SHP77 (cell line): ENCODE data around the gene MLLT10.

Experiments used
- DNase-seq, 2 experiments: peaks; one replicate each; lab custom pipeline; 2025; lab: John Stamatoyannopoulos, UW

MLLT10 gene

DNA sequence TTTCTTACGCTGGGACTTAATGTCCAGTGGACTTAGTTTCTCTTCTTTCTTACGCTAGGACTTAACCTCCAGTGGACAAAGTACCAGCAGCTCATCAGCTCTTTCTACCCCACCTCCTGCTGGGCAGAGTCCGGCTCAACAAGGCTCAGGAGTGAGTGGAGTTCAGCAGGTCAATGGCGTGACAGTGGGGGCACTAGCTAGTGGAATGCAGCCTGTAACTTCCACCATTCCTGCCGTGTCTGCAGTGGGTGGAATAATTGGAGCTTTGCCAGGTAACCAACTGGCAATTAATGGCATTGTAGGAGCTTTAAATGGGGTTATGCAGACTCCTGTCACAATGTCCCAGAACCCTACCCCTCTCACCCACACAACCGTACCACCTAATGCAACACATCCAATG lies 199.7 kb downstream of the MLLT10 start:
- no peak for DNase-seq

DNA sequence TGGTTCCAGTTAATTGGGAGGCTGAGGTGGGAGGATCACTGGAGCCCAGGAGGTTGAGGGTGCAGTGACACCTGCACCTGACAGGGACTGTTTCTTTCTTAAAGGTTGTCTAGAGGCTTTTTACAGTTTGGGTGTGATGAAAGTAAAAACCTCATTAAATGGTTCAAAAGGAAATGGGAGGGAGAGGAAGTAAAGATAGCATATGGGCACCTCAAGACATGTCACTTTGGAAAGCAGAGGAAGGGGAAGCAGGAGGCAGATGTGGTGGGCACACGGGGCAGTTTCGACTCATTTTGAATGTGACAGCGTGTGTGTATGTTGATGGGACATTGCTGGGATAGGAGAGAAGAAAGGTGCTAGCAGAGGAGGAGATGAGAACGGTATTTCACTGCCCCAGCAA lies 203.1 kb downstream of the MLLT10 start:
- DNase-seq: no peak

DNA sequence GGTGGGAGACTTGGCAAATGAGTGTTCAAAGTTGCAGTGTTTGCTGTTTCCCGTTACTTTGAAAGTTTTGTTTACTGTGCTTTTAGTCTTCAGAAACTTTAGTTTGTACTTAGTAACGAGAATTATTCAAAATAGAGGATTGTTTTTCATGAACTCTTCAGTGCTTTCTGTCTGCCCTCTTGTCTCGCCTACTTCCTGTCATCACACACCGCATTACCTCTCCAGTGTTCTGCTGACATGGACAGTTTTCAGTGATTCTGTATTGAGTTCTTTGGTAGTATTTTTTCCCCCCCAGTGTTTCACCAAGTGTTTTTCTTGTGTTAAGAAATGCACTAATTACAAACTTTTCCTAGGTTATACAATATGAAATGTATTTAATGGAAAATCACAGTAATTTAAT lies 207.0 kb downstream of the MLLT10 start:
- DNase-seq: no peak

DNA sequence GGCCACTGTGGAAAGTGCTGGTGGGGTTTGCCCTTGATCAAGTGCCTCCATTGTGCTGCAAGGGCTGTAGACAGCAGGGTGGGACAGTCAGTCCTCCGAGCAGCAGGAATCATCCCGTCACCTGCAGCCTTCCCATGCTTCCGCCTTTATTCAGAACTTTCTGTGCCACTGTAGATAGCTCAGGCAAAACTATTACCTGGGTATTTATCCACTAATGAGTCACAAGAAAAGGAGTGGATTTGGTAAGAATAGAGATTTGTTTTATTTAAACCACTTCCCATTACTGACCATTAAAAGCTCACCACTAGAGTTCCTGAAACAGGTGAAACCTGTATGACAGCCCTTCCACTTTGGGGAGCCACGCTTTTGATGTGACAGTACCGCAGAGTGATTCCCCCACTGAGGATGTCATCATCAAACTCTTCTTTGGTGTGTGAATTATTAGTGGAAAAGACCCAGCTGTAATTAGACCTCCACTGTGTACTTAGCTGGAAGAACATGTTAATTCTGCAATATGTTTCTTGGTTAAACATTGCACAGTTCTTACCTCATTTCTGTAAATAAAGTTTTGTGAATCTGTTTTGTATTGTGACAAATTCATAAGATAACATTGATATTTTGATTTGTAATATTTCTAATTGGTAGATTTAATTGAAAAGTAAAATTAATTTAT lies 208.8 kb downstream of the MLLT10 start:
- DNase-seq: no peak

DNA sequence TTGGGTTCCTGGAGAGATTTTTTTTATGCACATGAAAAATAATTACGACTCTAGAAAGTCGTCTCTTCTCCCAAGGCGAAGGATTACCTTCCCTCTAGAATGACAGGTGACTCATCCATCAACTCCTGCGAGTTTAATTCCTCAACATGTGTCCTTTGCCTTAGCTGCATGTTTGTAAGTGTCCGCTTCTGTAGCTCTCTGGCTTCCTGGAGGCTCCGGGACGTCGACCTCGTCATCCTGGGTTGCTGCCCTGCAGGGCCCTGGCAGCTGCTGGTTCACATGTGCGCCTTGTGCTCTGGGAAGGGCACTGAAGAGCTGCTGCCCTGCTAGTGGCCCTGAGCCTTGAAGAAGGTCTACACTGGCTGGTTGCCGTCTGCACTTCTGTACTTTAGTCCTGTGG lies 210.2 kb downstream of the MLLT10 start:
- no peak for DNase-seq

DNA sequence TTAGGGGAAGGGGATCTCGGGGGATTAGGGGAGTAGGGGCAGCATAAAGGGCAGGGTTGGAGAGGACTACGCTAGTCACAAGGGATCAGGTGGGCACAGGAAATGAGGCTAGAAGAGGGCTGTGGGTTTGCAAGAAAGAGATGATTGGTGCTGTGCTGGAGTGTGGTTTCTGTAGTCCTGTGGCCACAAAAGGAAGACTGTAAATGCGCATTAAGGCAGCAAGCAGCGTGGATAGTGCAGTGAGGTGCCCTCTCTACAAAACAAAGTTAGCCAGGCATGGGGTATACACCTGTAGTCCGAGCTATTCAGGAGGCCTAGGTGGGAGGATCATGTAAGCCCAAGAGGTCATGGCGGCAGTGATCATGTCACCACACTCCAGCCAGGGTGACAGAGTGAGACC lies 212.1 kb downstream of the MLLT10 start:
- no peak for DNase-seq

DNA sequence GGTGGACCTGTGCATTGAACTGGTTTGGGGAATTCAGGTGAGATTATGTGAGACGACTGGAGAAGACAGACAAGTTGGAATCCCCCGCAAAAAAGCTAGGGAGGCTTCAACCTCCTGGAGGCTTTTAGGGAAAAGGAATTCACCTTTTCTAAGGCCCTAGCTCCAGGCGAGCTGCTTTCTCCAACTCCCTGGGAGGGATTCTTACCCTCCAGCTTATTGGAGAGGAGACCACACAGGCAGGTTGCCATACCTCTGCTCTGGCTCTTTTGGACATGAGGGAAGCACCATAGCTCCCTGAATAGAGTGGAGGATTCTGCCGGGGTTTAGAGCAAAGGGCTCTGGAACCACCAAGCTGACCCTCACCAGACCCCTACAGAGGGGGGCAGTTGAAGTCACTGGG lies 213.8 kb downstream of the MLLT10 start:
- no peak for DNase-seq

DNA sequence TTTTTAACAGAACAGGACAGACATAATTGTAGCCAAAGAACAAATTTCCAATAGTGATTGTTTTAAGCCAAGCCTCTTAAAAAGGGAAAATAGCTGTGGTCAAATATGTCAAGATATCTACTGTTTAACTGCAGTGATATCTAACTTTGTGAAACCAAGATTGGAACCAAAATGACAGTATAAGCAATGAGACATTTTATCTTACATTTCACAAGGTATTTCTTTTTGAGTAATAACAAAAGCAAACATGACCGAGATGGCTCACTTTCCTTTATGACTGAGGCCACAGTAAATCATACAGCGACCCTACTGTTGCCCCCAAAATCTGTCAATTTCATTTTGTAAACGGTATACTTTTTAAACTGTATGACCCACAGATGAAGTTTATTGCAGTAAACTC lies 215.8 kb downstream of the MLLT10 start:
- no peak for DNase-seq

DNA sequence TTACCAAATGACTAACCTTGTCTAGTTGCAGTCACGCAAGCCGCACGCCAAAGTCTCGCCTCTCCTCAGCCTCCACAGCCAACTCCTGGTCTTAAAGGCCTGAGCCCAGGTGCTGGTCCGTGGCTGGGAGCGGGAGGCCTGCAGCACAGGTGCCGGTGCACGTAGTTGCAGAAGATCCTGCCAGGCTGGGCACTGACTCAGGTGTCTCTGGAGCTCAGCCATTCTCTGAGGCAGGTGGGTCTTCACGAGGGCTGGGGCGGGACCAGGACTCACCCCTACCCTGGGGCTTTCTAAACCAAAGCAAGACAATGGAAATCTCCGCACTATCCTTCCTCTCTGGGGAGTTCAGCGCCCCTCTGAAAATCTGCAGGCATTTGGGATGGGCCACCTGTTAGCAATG lies 216.4 kb downstream of the MLLT10 start:
- DNase-seq: no peak

DNA sequence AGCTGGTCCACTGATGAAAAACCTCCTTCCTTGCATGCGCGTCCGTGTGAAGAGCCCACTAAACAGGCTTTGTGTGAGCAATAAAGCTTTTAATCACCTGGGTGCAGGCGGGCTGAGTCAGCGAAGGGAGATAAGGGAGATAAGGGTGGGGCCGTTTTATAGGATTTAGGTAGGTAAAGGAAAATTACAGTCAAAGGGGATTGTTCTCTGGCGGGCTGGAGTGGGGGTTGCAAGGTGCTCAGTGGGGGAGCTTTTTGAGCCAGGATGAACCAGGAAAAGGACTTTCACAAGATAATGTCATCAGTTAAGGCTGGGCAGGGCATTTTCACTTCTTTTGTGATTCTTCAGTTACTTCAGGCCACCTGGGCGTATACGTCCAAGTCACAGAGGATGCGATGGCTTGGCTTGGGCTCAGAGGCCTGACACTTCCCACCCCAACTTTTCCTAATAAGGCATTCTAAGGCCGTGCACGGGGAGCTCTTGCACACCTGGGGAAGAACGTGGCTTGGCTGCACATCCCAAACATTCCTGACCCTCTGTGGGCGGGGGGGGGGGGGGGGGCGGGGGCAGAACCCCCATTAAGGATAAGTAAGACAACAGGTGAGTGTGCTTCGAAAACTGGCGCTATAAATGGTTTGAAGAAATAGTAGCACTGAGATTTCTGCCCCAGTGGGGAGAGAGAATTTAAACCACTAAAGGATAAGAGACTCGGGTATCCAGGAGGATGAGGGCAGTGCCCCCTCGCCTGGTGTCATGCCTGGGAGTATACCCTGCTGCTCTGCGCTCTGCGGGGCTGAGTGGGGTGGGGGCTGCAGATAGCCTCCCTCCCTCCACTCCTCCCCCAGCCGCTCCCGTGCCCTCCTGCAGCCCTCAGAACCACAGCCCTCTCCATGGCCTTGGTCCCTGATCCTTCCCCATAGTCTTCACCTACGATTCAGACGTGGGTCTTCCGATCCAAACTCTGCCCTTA lies 217.6 kb downstream of the MLLT10 start:
- no peak for DNase-seq

DNA sequence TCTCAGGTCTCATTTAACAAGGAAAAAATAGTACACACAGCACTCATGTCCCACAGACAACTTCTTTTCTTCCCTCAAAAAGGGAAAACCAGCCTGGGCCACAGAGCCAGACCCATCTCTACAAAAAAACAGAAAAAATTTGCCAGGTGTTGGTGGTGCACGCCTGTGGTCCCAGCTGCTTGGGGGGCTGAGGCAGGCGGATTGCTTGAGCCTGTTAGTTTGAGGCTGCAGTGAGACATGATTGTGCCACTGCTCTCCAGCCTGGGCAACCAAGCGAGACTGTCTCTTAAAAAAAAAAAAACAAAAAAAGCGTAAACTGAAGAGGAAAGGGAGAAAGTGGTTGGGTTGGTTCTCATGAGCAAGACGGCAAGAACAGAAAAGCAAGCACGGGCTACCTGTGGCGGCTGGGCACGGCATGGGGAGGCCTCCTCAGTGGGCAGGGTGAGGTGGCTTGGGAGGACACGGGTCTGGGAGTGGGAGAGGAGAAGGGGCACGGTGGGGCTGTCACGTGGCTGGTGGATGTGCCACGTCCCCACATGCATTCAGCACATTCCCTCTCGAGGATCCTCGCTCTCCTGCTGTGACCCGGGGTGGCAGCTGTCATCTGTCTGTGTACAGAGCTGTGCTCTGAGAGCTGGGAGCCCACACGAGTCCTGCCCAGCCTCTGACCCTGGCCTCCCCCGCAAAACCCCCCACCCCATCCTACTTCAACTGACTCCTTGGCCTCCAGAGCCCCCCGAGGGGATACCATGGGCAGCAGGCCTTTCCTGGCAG lies 219.7 kb downstream of the MLLT10 start:
- no peak for DNase-seq

DNA sequence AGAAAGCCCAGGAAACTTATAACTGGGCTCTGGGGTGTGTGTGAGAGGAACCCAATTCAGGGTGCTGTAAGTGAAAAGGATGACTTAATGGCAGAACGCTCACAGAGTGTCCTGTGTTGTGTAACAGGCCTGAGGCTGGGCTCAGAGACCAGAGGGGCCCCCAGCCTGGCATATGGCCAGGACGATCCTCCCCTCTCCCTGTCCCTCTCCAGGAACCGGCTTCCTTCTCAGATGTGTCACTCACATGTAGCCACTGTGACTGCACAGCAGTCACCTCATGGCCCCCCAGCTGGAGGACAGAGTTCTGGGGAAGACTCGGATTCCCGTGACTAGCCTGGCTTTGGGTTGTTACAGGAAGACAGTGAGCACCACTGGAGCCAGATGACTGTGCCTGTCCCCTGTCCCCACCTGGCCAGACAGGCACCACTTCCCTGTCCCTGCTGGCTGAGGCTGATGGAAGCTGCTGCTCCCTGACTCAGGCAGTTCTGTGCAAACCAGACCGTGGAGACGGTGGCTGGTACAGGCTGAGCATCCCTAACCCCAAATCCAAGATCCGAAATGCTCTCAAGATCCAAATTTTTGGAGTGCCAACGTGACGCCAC lies 220.5 kb downstream of the MLLT10 start:
- DNase-seq: no peak

DNA sequence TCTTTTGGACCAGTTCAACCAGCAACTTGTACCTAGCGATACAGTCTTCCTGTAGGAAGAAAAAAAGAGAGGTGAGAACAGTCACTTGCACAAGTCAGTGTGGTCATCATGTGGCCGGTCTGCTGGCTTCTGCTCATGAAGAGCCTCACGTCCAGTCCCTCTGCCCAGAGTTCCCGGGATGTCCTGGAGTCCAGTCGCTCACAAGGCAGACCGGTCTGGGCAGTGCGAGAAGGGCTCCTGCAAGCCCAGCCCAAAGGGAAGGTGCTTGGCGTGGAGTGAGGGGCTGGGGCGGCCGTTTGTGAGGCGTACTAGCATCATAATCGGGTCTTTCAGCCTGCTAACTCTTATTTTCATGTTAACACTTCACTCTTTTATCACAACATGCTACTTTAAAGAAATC lies 222.7 kb downstream of the MLLT10 start:
- DNase-seq: no peak

DNA sequence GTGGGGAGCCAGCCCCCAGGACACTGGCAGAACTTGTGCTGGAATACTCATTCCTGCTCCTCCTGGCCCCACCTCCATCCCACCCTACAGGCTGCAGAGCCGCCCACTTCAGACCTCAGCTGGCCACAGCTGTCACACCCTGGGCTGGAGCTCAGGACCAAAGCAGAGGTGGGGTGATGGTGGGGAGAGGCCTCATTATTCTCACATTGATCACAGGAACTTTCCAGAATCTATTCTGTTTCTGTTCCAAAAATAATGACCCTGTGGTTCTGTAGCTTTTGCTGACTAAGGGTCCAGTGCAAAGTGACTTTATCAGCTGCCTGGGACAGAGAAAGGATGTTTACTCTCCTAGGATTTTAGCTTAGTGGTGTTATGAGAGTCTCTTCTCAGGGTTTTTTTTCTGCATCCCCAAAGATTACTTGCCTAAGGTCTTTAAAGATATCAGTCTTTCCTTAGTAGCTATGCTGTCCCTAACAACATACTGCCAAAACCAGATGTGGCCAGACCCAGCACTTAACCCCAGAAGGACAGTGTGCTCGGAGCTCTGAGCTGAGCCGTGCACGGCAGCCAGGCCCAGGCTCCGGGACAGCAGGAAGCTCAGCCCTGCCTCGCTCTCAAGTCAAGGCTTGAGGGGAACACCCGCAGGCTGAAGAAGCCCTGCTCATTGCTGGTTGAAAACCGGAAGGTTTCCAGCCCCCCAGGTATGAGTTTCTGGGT lies 223.3 kb downstream of the MLLT10 start:
- DNase-seq: no peak

DNA sequence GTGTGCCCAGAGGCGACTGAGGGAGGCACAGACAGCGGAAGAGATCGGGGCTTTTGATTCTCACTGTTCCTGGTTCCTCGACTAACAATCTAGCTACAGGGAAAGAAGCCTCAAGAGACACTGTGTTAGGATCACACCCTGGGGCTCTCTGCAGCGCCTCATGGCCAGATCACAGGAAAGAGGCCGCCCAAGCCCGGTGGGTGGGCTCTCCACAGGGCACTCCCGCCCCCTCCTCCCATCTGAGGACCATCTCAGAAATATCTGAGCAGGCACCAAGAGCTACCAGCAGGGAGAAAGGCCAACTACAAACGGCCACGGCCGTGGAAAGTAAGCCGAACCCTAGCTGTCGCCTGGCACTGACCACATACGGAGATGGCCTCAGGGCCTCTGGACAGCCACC lies 224.2 kb downstream of the MLLT10 start:
- no peak for DNase-seq

DNA sequence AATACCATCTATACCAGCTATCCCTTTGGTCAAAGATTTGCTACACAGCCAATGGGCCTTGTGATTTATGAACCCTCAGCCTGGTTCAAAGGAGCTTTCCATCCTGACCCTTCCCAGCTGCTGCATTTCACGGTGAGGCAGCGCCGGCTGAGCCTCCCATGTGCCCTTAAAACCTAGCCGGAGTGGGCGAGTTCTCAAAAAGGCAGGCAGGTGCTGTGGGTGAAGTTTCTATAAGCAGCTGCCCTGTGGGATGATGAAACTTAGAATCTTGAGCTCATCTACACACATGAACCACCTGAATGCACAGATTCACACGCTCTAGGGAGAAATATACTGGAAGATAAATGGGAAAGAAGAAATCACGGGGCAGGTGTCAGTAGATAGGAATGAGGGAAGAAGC lies 224.7 kb downstream of the MLLT10 start:
- DNase-seq: no peak

DNA sequence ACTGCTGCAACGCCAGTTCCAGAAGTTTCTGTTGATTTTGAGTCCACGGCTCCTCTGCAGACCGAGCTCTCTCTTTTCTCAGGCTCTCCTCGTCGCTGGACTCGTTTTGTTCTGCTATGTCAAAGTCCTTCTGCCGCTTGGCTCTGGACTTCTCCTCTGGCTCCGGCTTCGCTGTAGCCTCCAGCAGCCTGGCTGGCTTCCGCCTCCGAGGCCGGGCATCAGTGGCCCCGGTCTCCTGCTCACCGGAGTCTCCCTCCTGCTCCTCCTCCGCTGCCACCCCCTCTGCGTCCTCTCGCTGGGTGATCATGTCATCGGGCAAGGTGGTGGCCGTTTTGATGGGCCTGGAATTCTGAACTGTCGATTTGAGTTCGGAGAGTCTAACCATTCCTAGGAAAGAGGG lies 225.2 kb downstream of the MLLT10 start:
- no peak for DNase-seq

DNA sequence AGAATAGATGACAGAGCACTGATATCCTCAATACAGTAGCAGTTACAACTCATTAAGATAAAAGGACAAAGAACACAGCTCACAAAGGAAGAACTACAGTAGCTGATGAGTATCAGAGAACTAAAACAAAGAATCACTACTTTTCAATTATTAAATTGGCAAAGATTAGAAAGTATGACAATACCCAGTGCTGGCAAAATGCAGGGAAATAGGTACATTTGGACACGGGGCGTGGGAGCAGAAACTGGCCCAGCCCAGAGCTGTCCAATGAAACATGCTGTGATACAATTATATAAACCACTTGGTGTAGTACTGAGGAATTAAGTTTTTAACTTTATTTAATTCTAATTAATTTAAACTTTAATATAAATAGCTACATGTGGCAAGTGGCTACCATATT lies 226.3 kb downstream of the MLLT10 start:
- DNase-seq: no peak

DNA sequence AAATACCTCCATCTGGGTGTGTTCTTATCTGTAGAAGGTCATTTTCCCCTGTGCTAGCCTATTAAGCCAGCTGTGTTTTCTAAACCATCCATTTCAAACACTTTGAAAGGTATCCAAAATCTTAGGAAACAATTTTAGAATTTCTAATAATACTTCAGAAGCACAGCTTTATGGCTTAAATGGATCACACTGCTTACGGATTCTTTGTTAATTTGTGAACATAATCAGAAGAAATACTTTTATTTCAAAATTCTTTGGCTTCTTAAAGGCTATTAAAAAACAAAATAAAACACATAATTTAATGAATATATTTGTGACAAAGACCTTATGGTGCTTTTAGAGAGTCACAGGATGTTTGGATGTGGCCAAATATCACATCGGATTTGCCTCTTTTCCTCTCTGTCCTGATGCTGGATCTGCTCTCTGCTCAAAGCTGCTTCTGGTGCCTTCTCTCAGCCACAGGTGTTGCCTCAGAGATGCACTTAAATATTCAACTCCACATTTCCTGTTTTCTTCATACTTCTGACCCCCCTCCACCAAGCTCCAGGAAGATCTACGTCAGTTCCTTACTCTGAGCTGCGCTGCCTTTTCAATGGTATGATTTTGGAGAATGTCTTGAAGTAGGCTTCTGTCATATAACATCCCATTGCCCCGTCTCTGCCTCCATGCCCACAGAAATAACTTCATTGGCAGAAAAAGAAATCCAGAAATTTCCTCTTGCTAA lies 230.6 kb downstream of the MLLT10 start:
- no peak for DNase-seq

DNA sequence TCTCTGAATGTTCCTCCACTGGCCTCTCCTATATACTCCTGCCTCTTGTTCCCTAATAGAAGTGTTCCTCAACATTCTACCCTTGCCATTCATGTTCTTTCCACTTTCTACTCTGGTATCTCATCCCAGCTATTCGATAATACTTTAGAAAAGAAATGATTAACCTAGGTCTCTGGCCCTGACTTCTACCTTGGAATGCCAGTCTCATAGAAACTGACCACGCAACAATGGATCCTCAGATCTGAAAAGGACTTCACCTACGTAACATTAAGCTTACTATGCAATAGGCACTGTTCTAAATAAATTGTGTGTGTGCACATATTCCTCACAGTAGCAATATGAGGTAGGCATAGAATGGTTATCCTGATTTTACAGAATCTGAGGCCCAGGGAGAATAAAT lies 235.0 kb downstream of the MLLT10 start:
- DNase-seq: no peak

DNA sequence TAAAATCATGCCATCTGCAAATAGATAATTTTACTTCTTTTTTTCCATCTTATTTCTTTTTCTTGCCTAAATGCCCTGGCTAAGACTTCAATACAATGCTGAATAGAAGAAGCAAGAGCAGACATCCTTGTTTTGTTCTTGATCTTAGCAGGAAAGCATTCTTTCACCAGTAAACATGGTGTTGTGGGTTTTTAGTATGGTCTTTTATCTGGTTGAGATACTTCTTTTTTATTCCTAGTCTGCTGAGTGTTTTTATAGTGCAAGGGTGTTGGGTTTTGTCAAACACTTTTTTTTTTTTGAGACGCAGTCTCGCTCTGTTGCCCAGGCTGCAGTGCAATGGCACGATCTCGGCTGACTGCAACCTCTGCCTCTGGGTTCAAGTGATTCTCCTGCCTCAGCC lies 237.2 kb downstream of the MLLT10 start:
- DNase-seq: no peak
